GM21447 (cell line): Measurements from ENCODE around the gene ZNF827.

Source experiments
- ATAC-seq: cut with Tn5 transposase; IDR thresholded peaks from one replicate; pipeline ENCODE4 v1.9.1; 2021; ENCODE audit not compliant: unreplicated experiment

The ZNF827 gene, protein sequence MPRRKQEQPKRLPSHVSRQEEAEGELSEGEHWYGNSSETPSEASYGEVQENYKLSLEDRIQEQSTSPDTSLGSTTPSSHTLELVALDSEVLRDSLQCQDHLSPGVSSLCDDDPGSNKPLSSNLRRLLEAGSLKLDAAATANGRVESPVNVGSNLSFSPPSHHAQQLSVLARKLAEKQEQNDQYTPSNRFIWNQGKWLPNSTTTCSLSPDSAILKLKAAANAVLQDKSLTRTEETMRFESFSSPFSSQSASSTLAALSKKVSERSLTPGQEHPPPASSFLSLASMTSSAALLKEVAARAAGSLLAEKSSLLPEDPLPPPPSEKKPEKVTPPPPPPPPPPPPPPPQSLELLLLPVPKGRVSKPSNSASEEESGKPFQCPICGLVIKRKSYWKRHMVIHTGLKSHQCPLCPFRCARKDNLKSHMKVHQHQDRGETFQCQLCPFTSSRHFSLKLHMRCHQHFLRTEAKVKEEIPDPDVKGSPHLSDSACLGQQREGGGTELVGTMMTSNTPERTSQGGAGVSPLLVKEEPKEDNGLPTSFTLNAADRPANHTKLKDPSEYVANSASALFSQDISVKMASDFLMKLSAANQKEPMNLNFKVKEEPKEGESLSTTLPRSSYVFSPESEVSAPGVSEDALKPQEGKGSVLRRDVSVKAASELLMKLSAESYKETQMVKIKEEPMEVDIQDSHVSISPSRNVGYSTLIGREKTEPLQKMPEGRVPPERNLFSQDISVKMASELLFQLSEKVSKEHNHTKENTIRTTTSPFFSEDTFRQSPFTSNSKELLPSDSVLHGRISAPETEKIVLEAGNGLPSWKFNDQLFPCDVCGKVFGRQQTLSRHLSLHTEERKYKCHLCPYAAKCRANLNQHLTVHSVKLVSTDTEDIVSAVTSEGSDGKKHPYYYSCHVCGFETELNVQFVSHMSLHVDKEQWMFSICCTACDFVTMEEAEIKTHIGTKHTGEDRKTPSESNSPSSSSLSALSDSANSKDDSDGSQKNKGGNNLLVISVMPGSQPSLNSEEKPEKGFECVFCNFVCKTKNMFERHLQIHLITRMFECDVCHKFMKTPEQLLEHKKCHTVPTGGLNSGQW

DNA sequence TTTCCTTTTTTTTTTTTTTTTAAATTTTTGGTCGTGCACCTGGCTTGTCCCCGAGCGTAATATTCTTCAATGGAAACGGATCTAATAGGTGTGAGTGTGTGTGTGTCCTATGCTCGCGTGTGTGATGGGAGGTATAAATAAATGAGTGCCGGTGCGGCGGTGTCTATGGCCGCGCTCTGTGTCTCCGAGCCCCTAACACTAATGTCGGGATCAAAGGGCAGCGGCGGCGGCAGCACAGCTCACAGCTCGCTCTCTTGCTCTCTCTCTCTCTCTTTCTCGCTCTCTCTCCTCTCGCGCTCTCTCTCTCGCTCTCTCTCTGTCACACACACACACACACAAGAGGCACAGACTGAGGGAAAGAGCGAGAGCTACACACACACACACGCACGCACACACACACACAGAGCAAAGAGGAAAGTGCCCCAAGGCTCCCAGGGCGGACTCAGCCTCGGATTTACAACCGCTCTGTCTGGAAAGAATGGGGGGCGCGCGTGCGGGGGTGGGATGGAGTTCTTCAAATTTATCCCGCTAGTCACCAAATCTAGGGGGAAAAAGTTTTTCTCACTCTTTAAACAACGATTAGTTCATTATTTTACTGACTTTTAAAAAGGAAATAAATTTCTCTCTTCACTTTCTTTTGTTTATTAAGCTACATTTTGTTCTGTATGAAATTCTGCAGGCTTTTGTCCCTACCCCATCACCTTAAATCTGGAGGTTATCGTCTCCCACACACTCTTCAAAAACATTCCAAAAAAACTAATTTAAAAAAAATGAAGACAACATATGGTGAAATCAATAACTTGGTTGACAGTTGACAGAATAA lies at the start of gene ZNF827:
Gene ZNF827, minus strand, starts transcription at position 206 of the 823 bp plus-strand sequence. CDS start 416 bp downstream, outside the sequence.
- ATAC-seq = peak; percentile 31

DNA sequence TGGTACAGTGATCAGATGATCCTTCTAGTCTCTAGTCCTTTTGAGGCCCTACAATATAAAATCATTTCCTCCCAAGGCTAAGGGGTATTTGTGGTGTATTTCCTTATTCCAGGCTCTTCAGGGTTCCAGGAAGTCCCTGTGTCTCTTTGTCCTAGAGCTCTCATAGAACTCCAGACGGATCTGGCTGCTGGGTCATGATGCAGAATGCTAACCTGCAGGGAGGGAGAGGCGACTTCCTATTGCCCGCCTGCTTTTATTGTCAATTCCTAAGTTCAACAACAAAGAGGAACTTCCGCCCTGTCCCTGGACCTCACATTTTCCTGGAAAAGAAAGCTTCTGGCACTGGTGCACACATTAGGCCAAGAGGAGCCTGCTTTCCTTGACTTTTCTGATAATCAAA lies 45.9 kb upstream of the ZNF827 start:
- no peak for ATAC-seq

DNA sequence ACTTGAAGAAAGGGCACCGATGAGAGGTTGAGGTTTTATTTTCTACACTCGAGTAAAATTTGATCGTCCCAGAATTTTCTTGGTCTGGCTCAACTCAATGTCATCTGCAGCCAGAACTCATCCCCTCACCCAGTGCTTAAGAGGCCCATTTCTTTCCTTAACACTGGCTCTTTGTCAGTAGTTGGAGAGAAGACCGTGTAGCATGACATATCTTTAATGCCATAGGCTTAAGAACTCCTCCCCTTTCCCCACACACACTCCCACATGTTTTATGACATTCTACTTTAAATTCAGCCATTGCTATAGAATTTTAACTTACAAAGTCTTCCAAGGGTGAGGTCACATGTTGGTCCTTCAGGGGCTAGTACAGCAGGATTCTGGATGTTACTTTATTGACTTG lies 44.2 kb upstream of the ZNF827 start:
- no peak for ATAC-seq

DNA sequence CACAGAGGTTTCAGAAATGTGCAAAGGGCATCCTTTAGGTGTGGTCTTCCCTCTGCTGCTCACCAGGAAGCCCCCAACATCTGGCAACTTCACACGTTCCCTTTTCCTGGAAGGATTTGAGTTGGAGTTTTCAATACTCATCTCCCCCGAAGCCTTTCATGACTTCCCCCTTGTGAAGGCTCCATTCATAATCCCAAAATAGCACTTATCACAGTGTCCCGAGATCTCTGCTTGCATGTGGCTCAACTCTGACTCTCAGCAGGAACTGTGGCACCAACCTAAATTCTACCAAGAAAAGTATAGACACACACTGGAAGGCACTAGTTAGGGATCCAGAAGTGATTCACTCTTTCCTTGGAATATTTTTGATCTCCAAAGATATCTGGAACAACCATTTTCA lies 40.5 kb upstream of the ZNF827 start:
- ATAC-seq = no peak

DNA sequence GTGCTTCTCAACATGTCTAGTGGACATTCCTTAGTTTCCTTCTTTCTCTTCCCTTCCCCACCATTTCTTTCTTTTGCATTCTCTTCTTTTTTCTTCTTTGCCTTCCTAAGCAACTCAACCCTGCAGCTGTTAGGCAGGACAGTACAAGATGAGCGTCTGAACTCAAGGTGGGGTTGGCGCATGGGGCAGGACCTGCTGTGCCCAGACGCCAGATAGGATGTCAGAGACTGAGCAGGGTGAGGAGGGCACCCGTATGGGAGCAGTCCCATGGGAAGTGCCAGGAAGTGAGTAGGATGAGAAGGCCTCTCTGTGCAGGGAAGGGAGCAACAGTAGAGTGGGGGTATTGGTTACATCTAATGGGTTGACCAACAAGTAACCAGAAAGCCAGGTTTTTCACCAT lies 38.1 kb upstream of the ZNF827 start:
- ATAC-seq = no peak

DNA sequence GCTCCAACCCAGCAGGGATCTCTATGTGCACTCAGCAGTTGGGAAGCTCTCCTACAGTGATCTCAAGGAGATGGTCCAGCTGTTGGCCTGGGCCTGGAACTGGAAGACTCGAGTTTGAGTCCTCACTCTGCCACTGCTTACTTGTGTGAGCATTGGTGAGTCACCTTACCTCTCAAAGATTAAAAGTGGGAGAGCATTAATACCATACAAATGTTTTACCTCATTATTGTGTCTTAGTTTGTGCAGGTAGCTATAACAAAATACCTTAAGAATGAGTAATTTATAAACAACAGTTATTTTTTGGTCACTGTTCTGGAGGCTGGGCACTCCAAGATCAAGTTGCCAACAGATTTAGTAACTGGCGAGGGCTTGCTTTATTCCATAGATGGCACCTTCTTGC lies 21.4 kb upstream of the ZNF827 start:
- no peak for ATAC-seq

DNA sequence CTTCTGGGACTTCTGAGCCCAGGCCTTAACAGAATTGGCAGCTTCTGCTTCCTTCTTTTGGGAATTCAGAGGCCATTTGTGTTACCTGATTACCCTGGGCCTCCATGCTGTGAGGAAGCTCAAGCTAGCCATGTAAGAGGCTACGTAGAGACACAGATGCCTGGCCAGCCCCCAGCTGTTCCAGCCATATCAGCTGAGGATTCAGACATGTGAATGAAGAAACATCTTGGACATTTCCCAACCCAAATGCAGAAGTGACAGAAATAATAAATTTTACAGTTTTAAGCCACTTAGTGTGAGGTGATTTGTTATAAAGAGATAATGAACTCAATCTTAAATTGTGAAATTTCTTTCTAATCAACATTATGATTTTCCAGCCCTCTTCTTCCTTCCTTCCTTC lies 18.7 kb upstream of the ZNF827 start:
- ATAC-seq = no peak

DNA sequence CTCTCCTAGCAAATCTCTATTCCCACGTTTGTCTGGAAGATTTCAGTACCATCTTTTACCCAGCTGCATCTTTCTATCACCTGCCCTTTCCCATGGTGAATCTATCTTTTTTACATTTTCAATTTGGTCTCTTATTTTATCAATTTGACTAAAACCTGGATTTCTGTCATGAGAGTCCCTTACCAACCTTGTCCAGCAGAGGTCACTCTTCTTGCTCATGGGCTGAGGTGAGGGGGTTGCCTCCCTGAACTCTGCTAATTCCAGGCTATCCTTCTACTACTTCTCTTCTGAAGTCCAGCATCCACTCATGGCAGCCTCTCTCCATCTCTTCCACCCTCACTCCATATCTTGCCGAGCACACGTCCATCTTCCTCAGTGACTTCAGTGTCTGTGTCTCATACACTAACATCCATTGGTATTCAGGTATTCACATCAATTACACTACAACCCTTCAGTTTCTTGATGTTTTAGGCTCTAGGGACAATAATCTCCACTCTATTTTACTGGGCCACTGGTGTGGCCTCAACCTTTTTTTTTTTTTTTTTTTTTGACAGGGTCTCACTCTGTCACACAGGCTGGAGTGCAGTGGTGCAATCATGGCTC lies 17.8 kb upstream of the ZNF827 start:
- peak; percentile 69 for ATAC-seq

DNA sequence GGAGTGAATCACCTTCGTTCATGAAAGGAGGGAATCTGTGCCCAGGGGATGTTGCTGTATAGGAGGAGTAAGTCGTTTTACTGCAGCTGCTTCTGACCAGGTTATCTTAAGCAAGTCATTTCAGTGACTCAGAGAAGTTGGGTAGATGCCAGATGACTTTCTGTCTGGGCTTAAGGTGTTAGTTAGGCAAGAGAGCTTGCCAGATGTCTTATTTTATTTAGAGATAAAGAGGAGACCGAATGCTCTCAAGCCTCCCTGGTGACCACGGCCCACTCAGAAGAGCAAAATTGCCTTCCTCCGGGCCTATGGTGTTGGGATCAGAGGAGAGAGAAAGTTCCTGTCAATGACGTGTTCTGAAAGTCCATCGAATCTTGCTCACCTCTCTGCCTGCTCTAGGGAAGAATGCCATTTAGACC lies 16.3 kb upstream of the ZNF827 start:
- no peak for ATAC-seq

DNA sequence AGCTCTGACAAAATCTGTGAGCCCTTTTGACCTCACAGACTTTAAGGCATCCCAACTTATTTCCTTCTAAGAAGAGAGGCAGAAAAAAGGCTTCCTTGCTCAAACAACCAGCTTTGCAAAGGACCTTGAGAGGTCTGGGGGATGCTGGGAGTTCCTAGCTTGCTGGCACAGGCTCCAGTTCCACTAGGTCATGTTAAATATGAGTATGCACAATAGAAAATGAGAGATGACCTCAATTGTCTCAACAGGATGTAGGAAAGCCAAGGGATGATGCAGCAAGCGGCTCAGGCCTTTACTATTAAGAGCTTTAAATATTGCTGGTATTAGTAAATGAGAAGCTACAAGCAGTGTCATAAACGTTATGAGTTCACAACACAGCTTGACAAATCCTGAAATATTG lies 13.3 kb upstream of the ZNF827 start:
- ATAC-seq = no peak

DNA sequence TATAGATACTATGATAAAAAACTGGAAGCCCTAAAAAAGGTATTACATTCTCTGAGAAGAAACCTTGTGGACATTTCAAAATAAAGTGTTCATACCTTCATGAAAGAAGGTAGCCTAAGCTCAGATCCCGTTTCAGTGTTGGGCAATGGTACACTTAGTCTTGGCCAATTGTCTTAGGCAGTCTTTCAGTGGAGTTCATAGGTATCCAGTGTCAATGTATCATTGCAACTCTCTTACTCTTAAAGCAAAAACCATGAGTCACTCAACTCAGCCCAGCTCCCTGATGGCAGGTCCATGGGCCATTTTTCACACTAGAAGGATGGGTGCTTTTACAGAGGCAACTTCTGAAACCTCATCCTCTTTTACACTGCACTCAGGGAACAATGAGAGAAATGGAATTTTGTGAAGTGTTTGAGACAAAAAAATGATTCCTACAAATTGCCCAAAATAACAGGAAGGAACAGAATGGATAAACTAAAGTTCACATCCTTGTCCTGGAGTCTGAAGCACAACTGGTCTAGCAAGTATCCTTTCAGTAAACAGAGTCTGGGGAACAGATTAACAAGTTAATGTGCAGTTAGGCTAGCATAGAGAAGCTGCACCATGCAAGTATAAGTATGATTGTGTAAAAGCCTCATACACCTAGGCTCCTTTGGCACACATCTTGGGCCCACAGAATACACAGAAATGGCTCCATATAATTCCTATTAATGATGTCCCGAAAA lies 7.0 kb upstream of the ZNF827 start:
- no peak for ATAC-seq

DNA sequence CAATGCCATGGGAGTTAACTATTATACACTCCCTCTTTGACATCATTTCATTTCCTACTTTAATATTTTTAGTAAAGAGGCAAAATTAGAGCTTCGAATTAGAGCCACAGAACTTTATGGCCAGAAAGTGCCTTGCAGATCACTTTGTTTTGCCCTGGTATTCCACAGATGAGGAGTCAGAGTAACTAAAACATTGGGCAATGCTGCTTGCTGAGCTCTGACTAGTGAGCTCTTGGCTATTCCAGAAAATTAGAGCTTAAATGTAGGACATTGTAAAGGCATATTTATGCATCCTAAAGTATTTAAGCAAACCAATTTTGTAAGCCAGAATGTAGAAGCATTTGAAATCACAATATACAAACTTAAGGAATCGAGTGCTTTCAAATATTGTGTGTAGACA lies 6.3 kb upstream of the ZNF827 start:
- ATAC-seq = no peak

DNA sequence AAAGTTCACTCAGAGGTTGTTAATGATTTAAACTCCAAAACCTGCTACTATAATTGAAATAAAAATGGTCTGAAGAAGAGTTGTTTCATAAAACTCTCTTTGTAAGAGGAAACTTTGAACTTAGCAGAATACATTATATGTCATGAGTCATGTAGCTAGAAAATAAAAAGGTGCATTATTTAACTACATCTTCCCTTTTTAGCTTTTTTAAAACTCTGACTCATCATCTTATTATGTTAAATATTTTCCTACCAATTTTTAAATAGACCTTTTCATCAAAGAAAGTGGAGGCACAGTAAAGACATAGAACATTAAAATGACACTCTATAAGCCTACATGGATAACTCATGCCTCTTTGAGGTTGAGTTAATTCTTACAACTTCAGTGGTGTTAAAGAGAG lies 1.2 kb upstream of the ZNF827 start:
- ATAC-seq = no peak

DNA sequence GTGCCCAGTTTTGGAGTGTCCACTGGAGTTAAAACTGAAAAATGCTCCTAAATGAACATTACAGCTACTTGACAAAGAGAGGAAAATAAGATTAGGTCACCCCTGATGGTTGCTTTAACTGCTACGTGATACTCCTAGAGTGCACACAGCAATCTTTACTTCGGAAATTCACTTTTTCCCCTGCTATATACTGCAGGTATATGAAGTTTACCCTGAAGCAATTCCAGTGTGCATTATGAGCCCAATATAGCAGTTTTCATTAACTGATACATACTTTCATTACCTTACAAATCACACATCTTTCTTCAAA lies 773 bp upstream of the ZNF827 start:
- ATAC-seq = no peak

DNA sequence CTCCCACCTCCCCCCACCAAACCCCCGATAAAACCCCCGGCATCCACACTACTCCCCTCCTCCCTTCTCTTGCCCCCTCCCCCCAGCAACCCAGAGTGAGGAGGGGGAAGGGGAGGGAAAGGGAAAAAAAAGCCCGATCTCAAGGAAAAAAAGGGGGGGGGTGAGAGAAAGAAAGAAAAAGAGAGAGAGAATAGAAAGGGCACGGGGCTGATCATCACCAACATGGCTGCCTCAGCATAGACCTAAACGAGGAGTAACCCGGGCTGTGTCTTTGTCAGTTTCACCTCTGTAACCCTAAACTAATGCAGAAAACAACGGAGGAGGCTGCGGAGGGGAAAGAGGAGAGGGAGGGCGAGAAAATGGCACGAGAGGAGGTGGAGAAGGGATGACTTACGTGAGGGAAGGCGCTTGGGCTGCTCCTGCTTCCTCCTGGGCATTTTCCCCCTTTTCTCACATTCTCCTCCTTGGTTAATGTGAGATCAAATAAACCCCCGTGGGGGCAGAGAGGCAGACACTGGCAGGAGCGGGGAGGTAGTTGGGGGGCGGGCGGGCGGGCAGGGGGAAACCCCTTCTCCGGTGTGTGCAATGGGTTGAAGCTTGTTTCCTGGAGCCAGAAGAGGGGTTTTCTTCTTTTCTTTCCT lies 532 bp downstream of the ZNF827 start:
- peak; percentile 11 for ATAC-seq

DNA sequence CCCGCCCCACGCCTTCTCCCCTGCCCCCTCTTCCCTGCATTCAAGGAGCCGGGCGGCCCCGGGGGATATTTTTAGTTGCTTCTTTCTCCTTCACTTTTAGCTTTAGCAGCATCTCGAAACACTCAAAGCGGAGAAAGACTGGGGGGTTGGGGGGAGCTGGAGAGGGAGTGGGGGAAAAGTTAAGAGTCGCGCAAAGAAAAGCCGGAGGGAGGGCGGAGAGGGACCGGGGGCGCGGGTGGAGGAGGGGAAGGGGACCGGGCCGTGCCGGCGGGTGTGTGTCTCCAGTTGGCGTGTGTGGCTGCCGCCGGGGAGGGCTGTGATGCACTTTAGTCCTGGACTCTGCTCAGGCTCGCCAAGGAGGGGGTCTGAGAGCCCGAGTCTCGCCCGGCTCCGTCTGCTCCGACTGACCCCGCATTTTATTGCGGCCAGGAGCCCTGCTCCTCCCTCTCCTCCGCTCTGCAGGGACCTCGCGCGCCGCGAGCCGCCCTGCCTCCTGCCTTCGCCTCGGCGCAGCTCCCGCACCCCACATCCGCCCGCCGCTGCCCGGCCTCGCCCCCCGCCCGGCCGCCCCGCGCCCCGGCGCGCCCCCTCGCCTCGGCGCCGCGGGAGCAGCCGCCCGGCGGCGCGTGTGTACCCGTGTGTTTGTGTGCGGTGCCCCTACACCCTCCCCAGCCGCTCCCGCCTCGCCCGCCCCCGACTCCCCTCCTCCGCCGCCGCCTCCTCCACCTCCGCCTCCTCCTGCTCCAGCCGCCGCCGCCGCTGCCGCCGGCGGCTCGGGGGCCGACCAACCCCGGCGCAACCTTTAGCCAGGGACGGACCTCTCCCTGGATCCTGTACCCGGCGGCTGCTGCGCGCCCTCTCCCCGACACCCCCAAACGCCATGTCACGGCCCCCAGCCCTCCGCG lies 1.4 kb downstream of the ZNF827 start:
- peak; percentile 17 for ATAC-seq

DNA sequence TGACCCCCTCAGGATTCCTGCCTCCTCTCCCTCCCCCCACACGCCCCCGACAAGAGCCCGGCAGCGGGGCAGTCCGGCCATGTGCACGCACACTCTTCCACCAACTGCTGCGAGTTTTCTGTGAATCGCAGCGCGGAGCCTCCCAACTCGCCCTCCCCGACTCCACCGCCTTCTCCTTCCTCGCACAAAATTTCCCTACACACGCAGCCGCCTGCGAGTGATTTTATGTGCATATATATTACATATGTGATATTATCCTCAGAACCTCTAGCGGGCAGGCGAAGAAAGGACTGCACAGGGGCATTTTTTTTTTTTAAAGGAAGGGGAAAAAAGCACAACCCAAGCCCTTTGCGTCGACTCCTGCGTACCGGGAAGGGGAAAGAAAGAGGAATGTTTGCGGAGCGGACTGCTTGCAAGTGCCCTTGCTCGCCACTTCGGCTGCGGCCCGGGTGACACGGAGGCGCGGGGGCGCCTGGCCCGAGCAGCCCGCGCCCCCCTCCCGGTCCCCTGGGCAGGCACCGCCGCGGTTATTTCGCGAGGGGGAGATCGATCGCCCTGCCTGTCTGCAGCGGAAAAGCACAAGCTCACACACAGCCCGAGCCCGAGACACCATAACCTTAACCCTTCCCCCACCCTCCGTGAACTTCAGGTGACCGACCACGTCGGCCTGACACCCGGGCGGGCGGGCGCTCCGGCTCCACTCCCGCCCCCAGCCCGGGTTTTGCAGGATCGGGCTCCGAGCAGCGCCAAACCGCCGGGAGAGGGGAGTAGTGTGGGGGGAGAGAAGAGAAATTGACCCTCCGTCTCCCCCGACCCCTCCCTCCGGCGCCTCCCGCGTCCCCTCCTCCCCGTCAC lies 2.3 kb downstream of the ZNF827 start:
- ATAC-seq = peak; percentile 49
